ENCODE data around the gene FAM168A. TPM values are rescaled to one million over a fixed set of nuclear protein-coding genes. Genes with fewer than 3 reads are reported as not detected.

FAM168A gene
- polyA plus RNA-seq, 6 donors from 2014 or later: 0.04 to 4.1 (median 2.4) TPM

DNA sequence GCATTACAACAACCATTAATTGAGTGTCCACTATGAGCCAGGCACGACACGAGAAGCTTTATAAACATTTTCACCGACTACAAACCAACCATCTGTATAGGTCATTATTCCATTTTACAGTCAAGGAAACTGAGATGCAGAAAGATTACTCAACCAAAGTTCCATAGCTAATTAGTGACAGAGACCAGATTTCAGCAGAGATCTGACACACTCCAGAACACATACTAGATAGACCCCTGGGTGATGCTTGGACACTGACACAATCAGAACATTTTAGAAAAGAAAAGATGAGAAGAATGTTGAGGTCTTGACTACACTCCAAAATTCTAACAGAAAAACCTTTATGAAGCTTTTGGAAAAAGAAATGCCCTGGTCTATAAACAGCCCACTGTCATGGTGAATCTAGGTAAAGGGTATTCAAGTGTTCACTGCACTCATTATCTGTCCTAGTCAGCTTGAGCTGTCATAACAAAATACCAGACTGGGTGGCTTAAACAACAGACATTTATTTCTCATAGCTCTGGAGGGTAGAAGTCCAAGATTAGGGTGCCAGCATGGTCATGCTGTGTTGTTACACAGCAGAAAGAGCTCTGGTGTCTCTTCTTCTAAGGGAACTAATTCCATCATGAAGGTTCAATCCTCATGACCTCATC lies 132.8 kb downstream of the FAM168A start:
- H3K27ac Mint-ChIP-seq: peak overlapping the region in 1 of 6 donors; percentile 6
- no peaks in the 10 kb centered on the region for H3K27me3 Mint-ChIP-seq
- DNase-seq (no peak), ATAC-seq (ENCODE audit: low read depth in 2 of 2) (no peak)
- H3K4me3 Mint-ChIP-seq: no peak overlapping the region
- H3K9me3 Mint-ChIP-seq: no peaks in the 10 kb centered on the region
- H3K4me1 Mint-ChIP-seq: peaks cover 14 to 25% (median 22%) of the 10 kb centered on the region in 3 donors
- peaks cover 9 to 14% of the 10 kb centered on the region in 2 donors for H3K36me3 Mint-ChIP-seq

- Mint-ChIP-seq H3K27ac (no peak overlapping the region), H3K4me3 (no peak overlapping the region), H3K9me3 (no peaks in the 10 kb centered on the region), H3K36me3 (peaks cover 11 to 14% of the 10 kb centered on the region in 2 donors), H3K4me1 (peaks cover 12 to 23% (median 21%) of the 10 kb centered on the region in 3 donors), H3K27me3 (no peaks in the 10 kb centered on the region)
- DNase-seq: no peak
- no peak for ATAC-seq (ENCODE audit: low read depth in 2 of 2)
Observed at GRCh38 chr11:73464347-73464746, 133.6 kb downstream of the FAM168A start.

DNA sequence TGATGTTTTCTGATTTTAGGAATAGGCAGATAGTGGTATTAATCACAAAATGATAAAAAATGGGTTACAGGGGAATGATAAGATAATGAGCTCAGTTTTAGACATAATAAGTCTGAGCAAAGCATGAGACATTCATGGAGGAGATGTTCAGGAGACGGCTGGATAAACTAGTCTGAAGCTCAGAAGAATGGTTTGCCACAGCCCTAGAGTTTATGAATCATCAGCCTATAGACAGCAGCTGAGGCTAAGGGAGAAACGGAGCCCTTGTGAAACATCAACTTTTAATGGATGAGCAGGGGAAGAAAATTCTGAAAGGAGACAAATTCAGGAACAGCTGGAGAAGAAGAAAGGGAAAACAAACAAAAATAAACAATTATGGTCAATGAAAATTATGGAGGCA lies 134.6 kb downstream of the FAM168A start:
- H3K36me3 Mint-ChIP-seq: peaks cover 11 to 14% of the 10 kb centered on the region in 2 donors
- DNase-seq (no peak), ATAC-seq (ENCODE audit: low read depth in 2 of 2) (no peak)
- H3K27me3 Mint-ChIP-seq: no peaks in the 10 kb centered on the region
- H3K27ac Mint-ChIP-seq: peak overlapping the region in 2 of 6 donors; percentile 8 to 25
- H3K4me1 Mint-ChIP-seq: peaks cover 9 to 20% (median 18%) of the 10 kb centered on the region in 3 donors
- H3K9me3 Mint-ChIP-seq: no peaks in the 10 kb centered on the region
- no peak overlapping the region for H3K4me3 Mint-ChIP-seq

DNA sequence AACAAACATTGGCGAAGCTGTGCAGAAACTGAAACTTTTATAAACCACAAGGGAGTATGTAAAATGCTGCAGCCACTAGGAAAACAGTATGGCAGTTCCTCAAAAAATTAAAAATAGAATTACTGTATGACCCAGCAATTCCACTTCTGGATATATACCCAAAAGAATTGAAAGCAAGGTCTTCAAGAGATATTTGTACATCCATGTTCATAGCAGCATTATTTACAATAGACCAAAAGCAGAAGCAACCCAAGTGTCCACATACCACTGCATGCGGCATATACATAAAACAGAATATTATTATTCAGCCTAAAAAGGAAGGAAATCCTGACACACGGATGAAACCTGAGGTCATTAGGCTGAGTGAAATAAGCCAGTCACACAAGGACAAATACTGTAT lies 135.9 kb downstream of the FAM168A start:
- H3K27ac Mint-ChIP-seq: peak overlapping the region in 1 of 6 donors; percentile 5
- H3K36me3 Mint-ChIP-seq: peaks cover 11 to 14% of the 10 kb centered on the region in 2 donors
- peaks cover 9 to 20% (median 18%) of the 10 kb centered on the region in 3 donors for H3K4me1 Mint-ChIP-seq
- DNase-seq (peak; percentile 19), ATAC-seq (ENCODE audit: low read depth in 2 of 2) (peak in 1 of 2 donors; percentile 40)
- no peak overlapping the region for H3K4me3 Mint-ChIP-seq
- H3K9me3 Mint-ChIP-seq: no peaks in the 10 kb centered on the region
- no peaks in the 10 kb centered on the region for H3K27me3 Mint-ChIP-seq

DNA sequence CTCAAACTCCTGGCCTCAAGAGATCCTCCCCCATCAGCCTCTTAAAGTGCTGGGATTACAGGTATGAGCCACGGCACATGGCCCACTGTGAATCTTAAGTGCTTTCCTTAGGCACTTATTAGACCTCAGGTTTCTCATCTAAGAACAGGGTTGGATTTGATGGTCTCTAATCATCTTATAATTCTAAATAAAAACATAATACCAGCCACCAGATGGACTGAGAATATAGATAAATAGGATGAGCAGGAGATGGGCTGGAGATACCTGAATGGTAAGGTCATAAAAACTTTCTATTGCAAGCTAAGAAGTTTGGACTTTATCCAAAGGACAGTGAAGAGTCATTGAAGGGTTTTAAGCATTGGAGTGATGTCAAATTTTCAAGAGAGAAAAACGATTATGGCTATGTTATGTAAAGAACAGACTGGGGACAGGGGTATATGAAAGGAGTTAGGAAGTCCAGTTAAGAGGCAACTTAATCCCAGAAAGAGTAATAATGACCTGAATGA lies 136.5 kb downstream of the FAM168A start:
- Mint-ChIP-seq H3K4me3 (peak overlapping the region in 1 of 8 donors; percentile 50), H3K27ac (peak overlapping the region in 1 of 6 donors; percentile 5), H3K9me3 (no peaks in the 10 kb centered on the region), H3K27me3 (no peaks in the 10 kb centered on the region), H3K36me3 (peaks cover 14 to 15% of the 10 kb centered on the region in 2 donors), H3K4me1 (peaks cover 9 to 20% (median 18%) of the 10 kb centered on the region in 3 donors)
- DNase-seq (no peak), ATAC-seq (ENCODE audit: low read depth in 2 of 2) (no peak)

- no peaks in the 10 kb centered on the region for H3K9me3 Mint-ChIP-seq
- no peak overlapping the region for H3K27ac Mint-ChIP-seq
- DNase-seq (no peak), ATAC-seq (ENCODE audit: low read depth in 2 of 2) (no peak)
- H3K36me3 Mint-ChIP-seq: peaks cover 10 to 12% of the 10 kb centered on the region in 2 donors
- peaks cover 9 to 22% (median 18%) of the 10 kb centered on the region in 3 donors for H3K4me1 Mint-ChIP-seq
- no peaks in the 10 kb centered on the region for H3K27me3 Mint-ChIP-seq
- no peak overlapping the region for H3K4me3 Mint-ChIP-seq
Observed at GRCh38 chr11:73458201-73458600, 139.7 kb downstream of the FAM168A start.

GRCh38 chr11:73454987-73455386 lies 142.9 kb downstream of the FAM168A start:
- Mint-ChIP-seq H3K36me3 (peaks cover 0 to 6% of the 10 kb centered on the region in 2 donors), H3K9me3 (no peaks in the 10 kb centered on the region), H3K4me3 (no peak overlapping the region), H3K4me1 (peaks cover 0 to 8% (median 1%) of the 10 kb centered on the region in 3 donors), H3K27ac (no peak overlapping the region), H3K27me3 (no peaks in the 10 kb centered on the region)
- DNase-seq (no peak), ATAC-seq (ENCODE audit: low read depth in 2 of 2) (no peak)

GRCh38 chr11:73453562-73453961 lies 144.3 kb downstream of the FAM168A start:
- H3K4me1 Mint-ChIP-seq: peaks cover 0 to 8% (median 0%) of the 10 kb centered on the region in 3 donors
- no peak overlapping the region for H3K4me3 Mint-ChIP-seq
- H3K9me3 Mint-ChIP-seq: peaks cover 0 to 2% (median 0%) of the 10 kb centered on the region in 7 donors
- H3K27me3 Mint-ChIP-seq: no peaks in the 10 kb centered on the region
- no peak for ATAC-seq (ENCODE audit: low read depth in 2 of 2)
- H3K27ac Mint-ChIP-seq: no peak overlapping the region
- DNase-seq: no peak
- peaks cover 0 to 5% of the 10 kb centered on the region in 2 donors for H3K36me3 Mint-ChIP-seq

DNA sequence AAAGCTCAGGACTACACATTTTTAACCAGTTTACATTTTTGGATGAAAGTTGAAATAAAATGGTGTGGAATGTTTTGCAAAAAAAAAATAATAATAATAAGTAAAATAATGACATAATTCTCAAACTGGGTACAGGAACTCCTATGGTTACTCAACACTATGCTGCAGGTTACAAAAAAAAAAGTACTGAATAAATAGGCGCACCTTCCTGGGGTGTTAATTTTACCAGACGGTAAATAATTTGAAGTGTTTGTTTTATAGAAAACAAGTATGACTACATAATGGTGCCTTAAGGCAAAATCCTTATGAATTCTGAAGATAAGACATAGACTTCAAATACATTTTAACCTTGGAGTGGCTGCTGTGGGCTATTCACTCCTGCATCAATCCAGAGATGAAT lies 145.2 kb downstream of the FAM168A start:
- peaks cover 0 to 8% (median 0%) of the 10 kb centered on the region in 3 donors for H3K4me1 Mint-ChIP-seq
- ATAC-seq (ENCODE audit: low read depth in 2 of 2): no peak
- peaks cover 0 to 6% of the 10 kb centered on the region in 2 donors for H3K36me3 Mint-ChIP-seq
- no peaks in the 10 kb centered on the region for H3K27me3 Mint-ChIP-seq
- H3K27ac Mint-ChIP-seq: no peak overlapping the region
- H3K4me3 Mint-ChIP-seq: no peak overlapping the region
- no peak for DNase-seq
- peaks cover 0 to 2% (median 0%) of the 10 kb centered on the region in 7 donors for H3K9me3 Mint-ChIP-seq

DNA sequence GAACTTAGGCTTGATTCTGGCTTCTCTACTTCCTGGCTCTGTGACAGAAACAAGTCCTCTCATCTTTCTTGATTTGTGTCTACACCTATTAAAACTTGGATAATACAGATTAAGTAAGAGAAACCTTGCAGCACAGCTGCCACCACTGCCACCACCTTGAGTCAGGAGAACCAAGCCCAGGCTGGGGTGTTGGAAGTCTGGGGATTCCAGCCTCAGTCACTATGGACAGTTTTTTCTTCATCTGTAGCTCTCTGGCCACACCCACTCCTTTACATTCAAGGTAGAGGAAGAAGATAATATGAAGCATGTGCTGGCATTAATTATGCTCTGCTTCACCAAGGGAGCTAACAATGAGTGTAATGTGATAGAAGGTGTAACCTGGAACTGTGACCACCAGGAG lies 146.0 kb downstream of the FAM168A start:
- ATAC-seq (ENCODE audit: low read depth in 2 of 2): no peak
- H3K4me3 Mint-ChIP-seq: no peak overlapping the region
- DNase-seq: no peak
- peaks cover 0 to 2% (median 0%) of the 10 kb centered on the region in 7 donors for H3K9me3 Mint-ChIP-seq
- no peaks in the 10 kb centered on the region for H3K27me3 Mint-ChIP-seq
- peaks cover 0 to 13% of the 10 kb centered on the region in 2 donors for H3K36me3 Mint-ChIP-seq
- H3K27ac Mint-ChIP-seq: no peak overlapping the region
- peaks cover 0 to 14% (median 1%) of the 10 kb centered on the region in 3 donors for H3K4me1 Mint-ChIP-seq

GRCh38 chr11:73446766-73447165 lies 151.1 kb downstream of the FAM168A start:
- peaks cover 0 to 2% (median 0%) of the 10 kb centered on the region in 7 donors for H3K9me3 Mint-ChIP-seq
- H3K27me3 Mint-ChIP-seq: no peaks in the 10 kb centered on the region
- H3K4me1 Mint-ChIP-seq: peaks cover 5 to 14% (median 7%) of the 10 kb centered on the region in 3 donors
- H3K36me3 Mint-ChIP-seq: peaks cover 0 to 12% of the 10 kb centered on the region in 2 donors
- no peak for DNase-seq
- no peak for ATAC-seq (ENCODE audit: low read depth in 2 of 2)
- H3K27ac Mint-ChIP-seq: peak overlapping the region in 1 of 6 donors; percentile 1
- no peak overlapping the region for H3K4me3 Mint-ChIP-seq

GRCh38 chr11:73445980-73446379 lies 151.9 kb downstream of the FAM168A start:
- ATAC-seq (ENCODE audit: low read depth in 2 of 2) (no peak), DNase-seq (no peak)
- Mint-ChIP-seq H3K4me3 (no peak overlapping the region), H3K4me1 (peaks cover 5 to 11% (median 7%) of the 10 kb centered on the region in 3 donors), H3K9me3 (peaks cover 0 to 2% (median 0%) of the 10 kb centered on the region in 7 donors), H3K27me3 (no peaks in the 10 kb centered on the region), H3K36me3 (peaks cover 0 to 12% of the 10 kb centered on the region in 2 donors), H3K27ac (peak overlapping the region in 2 of 6 donors; percentile 7 to 58)

GRCh38 chr11:73439002-73439843 lies 158.7 kb downstream of the FAM168A start:
- no peak for ATAC-seq (ENCODE audit: low read depth in 2 of 2)
- no peak for DNase-seq
- Mint-ChIP-seq H3K9me3 (no peaks in the 10 kb centered on the region), H3K27ac (no peak overlapping the region), H3K27me3 (no peaks in the 10 kb centered on the region), H3K4me3 (no peak overlapping the region), H3K36me3 (no peaks in the 10 kb centered on the region), H3K4me1 (no peaks in the 10 kb centered on the region)
